Measurements from ENCODE around the gene CAP2.
"Not testable (repeated sequence)": the region's sequence is repeated elsewhere in the genome, so short reads cannot be mapped to it uniquely, and the experiment has no call there.

Gene CAP2

DNA sequence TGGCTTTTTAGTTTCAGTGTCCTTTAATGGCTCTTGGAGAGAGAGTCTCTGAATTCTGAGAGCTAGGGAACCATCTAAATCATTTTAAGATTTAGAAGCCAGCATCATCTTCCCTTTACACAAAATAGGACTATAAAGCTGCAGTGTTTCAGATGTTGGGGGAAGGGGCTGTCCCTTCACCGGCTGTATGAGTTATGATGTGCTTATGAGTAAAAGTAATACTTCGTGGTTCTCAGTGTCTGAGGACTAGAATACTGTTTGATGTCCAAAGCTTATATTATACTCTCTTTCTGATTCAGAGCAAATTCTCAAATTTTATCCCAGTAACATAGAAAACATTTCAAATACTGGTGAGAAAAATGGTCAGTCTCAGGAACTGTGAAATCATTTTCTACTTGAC is 143.2 kb downstream of the CAP2 start:
- no peak for TF ChIP-seq Cebpa-rat (IDR thresholded peaks at IDR 0.05)
- H3K9ac ChIP-seq: no peak overlapping the region

DNA sequence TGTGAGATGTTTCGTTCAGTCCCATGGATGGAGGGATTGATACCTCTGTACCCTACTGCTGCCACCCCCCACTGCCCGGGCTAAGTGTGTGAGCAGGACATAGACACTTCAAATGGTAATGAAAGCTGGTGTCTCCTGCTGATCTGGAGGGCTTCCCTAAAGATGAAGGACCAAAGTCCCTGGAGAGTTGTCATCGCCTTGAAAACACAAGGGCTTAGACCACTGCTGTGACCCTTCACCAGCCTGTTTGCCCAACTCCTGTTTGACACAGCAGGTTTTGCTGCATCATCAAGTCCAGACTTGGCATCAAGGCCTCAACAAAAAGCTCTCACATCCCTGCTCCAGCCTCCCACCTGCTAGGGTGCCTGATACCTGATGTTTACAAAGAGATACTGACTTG is 148.8 kb downstream of the CAP2 start:
- no peak overlapping the region for H3K4me3 ChIP-seq
- H4K20me1 ChIP-seq: no peaks in the 10 kb centered on the region
- no peak for TF ChIP-seq Cebpa-rat (IDR thresholded peaks at IDR 0.05)
- H3K27me3 ChIP-seq: no peaks in the 10 kb centered on the region
- no peak overlapping the region for H3K9ac ChIP-seq
- peaks cover 0 to 35% (median 12%) of the 10 kb centered on the region in 11 experiments; a peak in 11 of 22 replicates for H3K9me3 ChIP-seq (replicated peaks in 1 of 11)
- H3K27ac ChIP-seq: no peak overlapping the region
- no peaks in the 10 kb centered on the region for H3K4me1 ChIP-seq
- H3K4me2 ChIP-seq: no peak overlapping the region
- H3K36me3 ChIP-seq: peaks cover 0 to 75% (median 33%) of the 10 kb centered on the region in 11 experiments; a peak in 19 of 22 replicates

More for the DNA sequence above, 143.2 kb downstream of the CAP2 start:
- H4K20me1 ChIP-seq: no peaks in the 10 kb centered on the region
- peaks cover 0 to 55% (median 10%) of the 10 kb centered on the region in 11 experiments; a peak in 13 of 22 replicates for H3K36me3 ChIP-seq
- no peak overlapping the region for H3K4me3 ChIP-seq
- H3K27me3 ChIP-seq: no peaks in the 10 kb centered on the region
- H3K4me1 ChIP-seq: no peaks in the 10 kb centered on the region
- H3K9me3 ChIP-seq (replicated peaks in 1 of 11): peaks cover 0 to 19% (median 4%) of the 10 kb centered on the region in 11 experiments; a peak in 5 of 22 replicates
- H3K27ac ChIP-seq: no peak overlapping the region
- H3K4me2 ChIP-seq: no peak overlapping the region

DNA sequence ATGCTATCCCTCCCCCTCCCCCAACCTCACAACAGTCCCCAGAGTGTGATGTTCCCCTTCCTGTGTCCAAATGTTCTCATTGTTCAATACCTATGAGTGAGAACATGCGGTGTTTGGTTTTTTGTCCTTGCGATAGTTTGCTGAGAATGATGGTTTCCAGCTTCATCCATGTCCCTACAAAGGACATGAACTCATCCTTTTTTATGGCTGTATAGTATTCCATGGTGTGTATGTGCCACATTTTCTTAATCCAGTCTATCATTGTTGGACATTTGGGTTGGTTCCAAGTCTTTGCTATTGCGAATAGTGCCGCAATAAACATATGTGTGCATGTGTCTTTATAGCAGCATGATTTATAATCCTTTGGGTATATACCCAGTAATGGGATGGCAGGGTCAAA is 152.3 kb downstream of the CAP2 start:
- not testable (repeated sequence) for H3K9ac ChIP-seq, H4K20me1 ChIP-seq, H3K4me3 ChIP-seq, H3K27ac ChIP-seq, H3K4me2 ChIP-seq, H3K4me1 ChIP-seq, H3K27me3 ChIP-seq
- Histone ChIP-seq H3K36me3 (peaks cover 0 to 55% (median 28%) of the 10 kb centered on the region in 11 experiments; a peak in 19 of 22 replicates), H3K9me3 (replicated peaks in 1 of 11) (peaks cover 0 to 35% (median 12%) of the 10 kb centered on the region in 11 experiments; a peak in 10 of 22 replicates)

DNA sequence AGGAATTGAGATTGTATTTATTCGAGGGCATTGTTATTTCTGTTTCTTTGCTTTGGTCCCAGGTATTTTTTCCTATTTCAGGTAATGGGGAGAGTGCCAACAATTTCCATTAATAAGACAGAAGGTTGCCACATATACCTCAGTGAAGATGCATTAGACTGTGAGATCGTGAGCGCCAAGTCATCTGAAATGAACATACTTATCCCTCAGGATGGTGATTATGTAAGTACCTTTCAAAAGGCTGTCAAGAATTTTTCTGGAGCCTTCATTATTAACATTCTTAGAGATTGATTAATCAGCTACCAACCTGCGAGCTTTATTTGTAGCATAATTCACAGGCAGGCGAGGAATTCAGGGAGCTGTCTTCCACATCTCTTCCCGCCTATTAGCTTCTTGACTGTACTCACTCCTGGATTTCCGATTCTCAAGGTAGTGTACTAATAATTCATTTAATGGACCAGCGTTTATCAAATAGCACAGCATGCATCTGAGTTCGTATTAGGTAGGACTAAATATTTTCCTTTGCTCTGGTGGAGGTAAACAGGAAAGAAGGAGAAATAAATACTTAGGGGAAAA is 158.1 kb downstream of the CAP2 start:
- H3K4me2 ChIP-seq: no peak overlapping the region
- no peak overlapping the region for H3K4me3 ChIP-seq
- no peaks in the 10 kb centered on the region for H3K27me3 ChIP-seq
- H3K27ac ChIP-seq: no peak overlapping the region
- H3K4me1 ChIP-seq: no peaks in the 10 kb centered on the region
- H3K9ac ChIP-seq: no peak overlapping the region
- H3K36me3 ChIP-seq: peaks cover 0 to 58% (median 16%) of the 10 kb centered on the region in 11 experiments; a peak in 13 of 22 replicates
- H4K20me1 ChIP-seq: no peaks in the 10 kb centered on the region
- H3K9me3 ChIP-seq (replicated peaks in 1 of 11): peaks cover 0 to 13% (median 6%) of the 10 kb centered on the region in 11 experiments; a peak in 5 of 22 replicates
- no peak for TF ChIP-seq Cebpa-rat (IDR thresholded peaks at IDR 0.05)

DNA sequence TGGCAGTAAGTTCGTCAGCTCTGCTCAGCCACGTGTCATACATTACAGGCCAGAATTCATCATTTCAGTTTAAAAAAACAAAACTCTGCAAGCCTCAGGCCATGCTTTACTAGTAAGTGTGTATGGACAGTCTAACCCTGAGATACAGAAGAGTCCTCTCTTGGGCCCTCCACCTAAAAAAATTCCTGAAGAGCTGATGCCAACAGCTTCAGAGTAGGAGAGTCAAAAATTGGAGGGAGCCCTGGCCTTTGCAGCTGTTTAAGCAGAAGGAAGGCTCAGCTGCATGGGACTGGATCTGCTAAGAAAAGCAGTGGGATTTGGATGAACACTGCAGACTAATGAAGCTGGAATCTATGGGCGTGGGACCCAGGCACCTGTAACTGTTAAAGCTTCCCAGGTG is 159.5 kb downstream of the CAP2 start:
- Histone ChIP-seq H3K4me2 (no peak overlapping the region), H3K4me1 (no peaks in the 10 kb centered on the region), H3K9ac (no peak overlapping the region), H4K20me1 (no peaks in the 10 kb centered on the region), H3K4me3 (no peak overlapping the region), H3K27me3 (no peaks in the 10 kb centered on the region), H3K9me3 (replicated peaks in 1 of 11) (peaks cover 0 to 13% (median 6%) of the 10 kb centered on the region in 11 experiments; a peak in 5 of 22 replicates), H3K36me3 (peaks cover 0 to 59% (median 16%) of the 10 kb centered on the region in 11 experiments; a peak in 13 of 22 replicates), H3K27ac (no peak overlapping the region)
- TF ChIP-seq Cebpa-rat (IDR thresholded peaks at IDR 0.05): no peak

DNA sequence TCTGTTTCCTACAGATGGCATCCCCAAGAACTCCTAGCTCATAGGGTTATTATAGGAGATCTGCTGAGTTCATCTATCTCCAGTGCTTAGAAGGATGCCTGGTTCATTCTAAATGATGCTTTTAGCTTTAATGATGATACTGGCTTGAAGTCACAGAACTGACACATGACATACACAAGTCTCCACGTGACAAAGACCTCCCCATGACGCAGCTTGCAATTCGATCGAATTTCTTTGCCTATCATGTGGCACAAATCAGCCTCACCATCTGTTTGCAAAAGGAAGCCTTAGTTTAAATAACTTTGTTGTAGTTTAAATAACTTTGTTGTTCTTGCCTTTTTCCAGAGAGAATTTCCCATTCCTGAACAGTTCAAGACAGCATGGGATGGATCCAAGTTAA is 162.6 kb downstream of the CAP2 start:
- no peaks in the 10 kb centered on the region for H4K20me1 ChIP-seq
- H3K4me3 ChIP-seq: no peak overlapping the region
- peaks cover 8 to 32% (median 18%) of the 10 kb centered on the region in 11 experiments for H3K9me3 ChIP-seq (replicated peaks in 1 of 11)
- H3K27me3 ChIP-seq: no peaks in the 10 kb centered on the region
- no peak overlapping the region for H3K9ac ChIP-seq
- H3K4me2 ChIP-seq: no peak overlapping the region
- TF ChIP-seq Cebpa-rat (IDR thresholded peaks at IDR 0.05): no peak
- peaks cover 0 to 52% (median 16%) of the 10 kb centered on the region in 11 experiments; a peak in 13 of 22 replicates for H3K36me3 ChIP-seq
- no peaks in the 10 kb centered on the region for H3K4me1 ChIP-seq
- no peak overlapping the region for H3K27ac ChIP-seq

DNA sequence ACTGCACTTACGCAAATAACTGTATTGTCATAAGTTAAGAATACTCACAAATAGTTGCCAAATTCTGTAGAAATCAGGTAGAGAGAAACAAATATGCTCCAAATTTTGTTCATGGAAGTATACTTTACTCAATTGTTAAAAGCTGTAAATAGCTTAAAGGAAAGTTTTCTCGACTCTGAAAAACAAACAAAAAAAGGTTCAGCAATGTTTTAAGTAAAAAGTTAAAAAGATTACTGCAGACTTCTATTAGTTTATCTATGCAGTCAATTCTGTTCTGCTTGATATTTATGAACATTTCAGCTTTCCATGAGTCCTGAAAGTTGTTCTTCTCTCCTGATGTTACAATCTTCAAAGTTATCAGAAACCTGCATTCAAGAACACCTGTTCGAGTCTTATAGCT is 169.2 kb downstream of the CAP2 start:
- H3K9ac ChIP-seq: no peak overlapping the region
- H3K27me3 ChIP-seq: no peaks in the 10 kb centered on the region
- peaks cover 68 to 89% (median 73%) of the 10 kb centered on the region in 11 experiments for H3K9me3 ChIP-seq (replicated peaks in 1 of 11)
- no peak overlapping the region for H3K27ac ChIP-seq
- no peaks in the 10 kb centered on the region for H3K4me1 ChIP-seq
- H4K20me1 ChIP-seq: no peaks in the 10 kb centered on the region
- peaks cover 0 to 6% (median 0%) of the 10 kb centered on the region in 11 experiments; a peak in 3 of 22 replicates for H3K36me3 ChIP-seq
- no peak for TF ChIP-seq Cebpa-rat (IDR thresholded peaks at IDR 0.05)
- H3K4me2 ChIP-seq: no peak overlapping the region
- no peak overlapping the region for H3K4me3 ChIP-seq

DNA sequence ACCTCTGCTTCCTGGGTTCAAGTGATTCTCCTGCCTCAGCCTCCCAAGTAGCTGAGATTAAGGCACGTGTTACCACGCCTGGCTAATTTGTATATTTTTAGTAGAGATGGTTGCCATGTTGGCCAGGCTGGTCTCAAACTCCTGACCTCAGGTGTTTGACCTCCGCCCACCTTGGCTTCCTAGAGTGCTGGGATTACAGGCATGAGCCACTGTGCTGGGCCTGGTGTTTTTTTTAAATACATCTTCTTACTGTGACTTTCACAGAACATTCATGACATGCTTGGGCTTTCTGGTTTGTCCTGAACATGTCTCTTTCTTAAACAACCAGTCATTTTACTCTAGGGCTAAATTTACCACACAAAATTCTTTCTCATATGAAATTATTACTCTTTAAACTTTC is 172.0 kb downstream of the CAP2 start:
- Histone ChIP-seq H4K20me1 (no peaks in the 10 kb centered on the region), H3K4me1 (no peaks in the 10 kb centered on the region), H3K27ac (no peak overlapping the region), H3K9me3 (replicated peaks in 1 of 11) (peaks cover 62 to 73% (median 65%) of the 10 kb centered on the region in 11 experiments), H3K4me2 (no peak overlapping the region), H3K4me3 (peak overlapping the region in 1 of 10 experiments; percentile 8; a peak in 1 of 20 replicates), H3K27me3 (no peaks in the 10 kb centered on the region), H3K9ac (no peak overlapping the region), H3K36me3 (peaks cover 0 to 6% (median 0%) of the 10 kb centered on the region in 11 experiments; a peak in 2 of 22 replicates)
- no peak for TF ChIP-seq Cebpa-rat (IDR thresholded peaks at IDR 0.05)

DNA sequence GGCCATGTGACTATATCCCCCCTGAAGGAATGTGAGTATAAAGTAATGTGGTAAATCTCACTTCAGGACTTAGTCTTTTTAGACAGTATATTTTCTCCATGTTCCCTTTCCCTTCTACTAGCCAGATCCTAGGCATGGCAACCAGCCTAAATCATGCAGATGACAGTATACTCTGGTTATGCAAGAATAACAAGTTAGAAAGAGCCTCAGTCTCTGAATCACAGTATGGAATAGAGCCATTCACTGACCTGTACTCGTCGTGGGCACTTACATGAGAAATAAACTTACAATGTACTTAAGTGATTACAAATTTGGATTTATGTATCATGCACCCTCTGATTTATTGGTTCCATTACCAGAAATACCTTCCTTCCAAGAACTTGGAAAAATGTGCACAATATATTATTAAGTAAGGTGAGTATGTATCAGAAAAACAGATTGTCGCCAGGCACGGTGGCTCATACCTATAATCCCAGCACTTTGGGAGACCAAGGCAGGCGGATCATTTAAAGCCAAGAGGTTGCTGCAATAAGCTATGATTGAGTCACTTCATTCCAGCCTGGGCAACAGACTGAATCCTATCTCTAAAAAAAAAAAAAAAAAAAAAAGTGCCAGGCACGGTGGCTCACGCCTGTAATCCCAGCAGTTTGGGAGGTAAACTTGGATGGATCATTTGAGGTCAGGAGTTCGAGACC is 181.6 kb downstream of the CAP2 start:
- Histone ChIP-seq H3K9ac (no peak overlapping the region), H3K4me2 (no peak overlapping the region), H3K27ac (no peak overlapping the region), H3K4me3 (no peak overlapping the region), H3K36me3 (no peaks in the 10 kb centered on the region), H3K27me3 (peaks cover under 1 to 5% (median under 1%) of the 10 kb centered on the region in 11 experiments; a peak in 15 of 22 replicates), H4K20me1 (no peaks in the 10 kb centered on the region), H3K4me1 (peaks cover 0 to 9% (median 0%) of the 10 kb centered on the region in 10 experiments; a peak in 3 of 20 replicates), H3K9me3 (replicated peaks in 1 of 11) (peaks cover 43 to 55% (median 48%) of the 10 kb centered on the region in 11 experiments)
- TF ChIP-seq Cebpa-rat (IDR thresholded peaks at IDR 0.05): no peak
